Subcutaneous preadipocyte (primary cell): ENCODE data around the gene GPR160. TPM values are rescaled to one million over a fixed set of nuclear protein-coding genes. Genes with fewer than 3 reads are reported as not detected.

Experiments used
- small RNA-seq: library from RNA; depleted of rRNA; stranded (forward); fragments of <200 nt; gene quantifications from one replicate; pipeline ENCODE3, GENCODE V24; 2012
- total RNA-seq: library from RNA; depleted of rRNA; stranded (reverse); fragments of >200 nt; gene quantifications from 2 replicates; pipeline ENCODE4 v1.2.3, GENCODE V29; 2012

GPR160 gene, protein sequence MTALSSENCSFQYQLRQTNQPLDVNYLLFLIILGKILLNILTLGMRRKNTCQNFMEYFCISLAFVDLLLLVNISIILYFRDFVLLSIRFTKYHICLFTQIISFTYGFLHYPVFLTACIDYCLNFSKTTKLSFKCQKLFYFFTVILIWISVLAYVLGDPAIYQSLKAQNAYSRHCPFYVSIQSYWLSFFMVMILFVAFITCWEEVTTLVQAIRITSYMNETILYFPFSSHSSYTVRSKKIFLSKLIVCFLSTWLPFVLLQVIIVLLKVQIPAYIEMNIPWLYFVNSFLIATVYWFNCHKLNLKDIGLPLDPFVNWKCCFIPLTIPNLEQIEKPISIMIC
- 0.37 and 0.39 TPM in 2 replicates for total RNA-seq

DNA sequence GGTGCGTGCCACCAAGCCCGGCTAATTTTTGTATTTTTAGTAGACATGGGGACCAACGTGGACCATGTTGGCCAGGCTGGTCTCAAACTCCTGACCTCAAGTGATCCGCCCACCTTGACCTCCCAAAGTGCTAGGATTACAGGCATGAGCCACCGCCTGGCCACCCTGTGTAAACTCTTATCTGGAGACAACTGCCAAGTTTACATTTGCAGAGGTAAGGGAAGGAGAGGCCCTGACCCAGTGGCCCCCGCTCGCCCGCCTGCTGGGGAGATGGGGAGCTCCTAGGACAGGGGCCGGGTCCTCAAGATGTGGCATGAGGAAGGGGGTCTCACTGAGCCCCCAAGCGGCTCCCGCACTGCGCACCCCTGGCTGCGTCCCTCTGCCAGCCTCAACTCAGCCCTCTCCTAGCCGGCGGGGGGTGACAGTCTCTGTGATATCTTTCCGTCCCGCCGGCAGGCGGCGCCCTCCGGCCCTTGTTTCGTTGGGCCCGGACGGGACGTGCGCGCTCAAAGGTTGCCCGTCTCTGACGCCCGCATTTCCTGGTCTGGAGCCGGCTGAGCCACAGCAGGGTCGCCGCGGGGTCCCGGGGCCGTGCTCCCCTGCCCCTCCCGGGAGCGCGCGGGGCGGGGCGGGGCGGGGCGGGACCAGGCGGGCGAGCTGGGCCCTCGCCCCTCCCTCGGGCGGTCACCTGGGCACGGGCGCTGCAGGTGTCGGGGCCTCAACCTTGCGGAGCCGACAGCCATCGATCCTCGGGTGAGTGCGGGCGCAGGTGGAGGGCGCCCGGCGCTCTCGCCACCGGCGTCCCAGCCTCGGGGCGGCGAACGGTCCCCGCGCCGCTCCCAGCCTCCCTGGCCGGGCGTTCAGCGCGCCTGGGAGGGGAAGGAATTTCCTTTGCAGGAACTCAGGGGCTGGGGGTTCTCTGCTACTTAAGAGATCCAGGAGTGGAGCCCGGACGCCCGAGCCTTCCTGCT, at the start of gene GPR160:
Gene GPR160, plus strand, starts transcription at position 533 of the 971 bp plus-strand sequence. CDS start 45,978 bp downstream, outside the sequence.

Small RNAs within 50 kb of the gene (small RNA-seq; reads per million reads assigned to genes)
- gene RNU4-38P, result not detected

Other genes starting within 250 kb of the GPR160 start
- gene LRRIQ4, start 225.1 kb upstream of the GPR160 start, total RNA-seq, result not detected in 2 replicates
- 4.4 and 9.8 TPM in 2 replicates for gene LRRC34, start 225.1 kb upstream of the GPR160 start, total RNA-seq
- not detected in 2 replicates for gene LRRC31, start 168.1 kb upstream of the GPR160 start, total RNA-seq
- not detected in 2 replicates for gene SAMD7, start 126.4 kb upstream of the GPR160 start, total RNA-seq
- gene SEC62, start 71.2 kb upstream of the GPR160 start, total RNA-seq, result 23.5 and 23.9 TPM in 2 replicates
- 32.7 and 33.2 TPM in 2 replicates for gene PHC3, start 143.7 kb downstream of the GPR160 start, total RNA-seq
- gene PRKCI, start 184.4 kb downstream of the GPR160 start, total RNA-seq, result 29.4 and 39.9 TPM in 2 replicates